SHP77 treated with DMSO at 0.1 percent for 48 hours (cell line): Measurements from ENCODE around the gene AMN1.

Experiments used
- DNase-seq: peaks from one replicate; lab custom pipeline; 2025; lab: John Stamatoyannopoulos, UW

AMN1 gene

GRCh38 chr12:31631023-31631724, 97.6 kb downstream of the AMN1 start:
- DNase-seq: no peak

GRCh38 chr12:31629756-31630732, 98.8 kb downstream of the AMN1 start:
- DNase-seq: no peak

- no peak for DNase-seq
Measured at GRCh38 chr12:31627456-31628054, 101.3 kb downstream of the AMN1 start.

GRCh38 chr12:31626270-31626995, 102.4 kb downstream of the AMN1 start:
- no peak for DNase-seq

GRCh38 chr12:31622038-31622437, 106.8 kb downstream of the AMN1 start:
- no peak for DNase-seq
